GM19397 (cell line): Measurements from ENCODE around the gene YEATS4.

ENCODE experiments used
- ATAC-seq: cut with Tn5 transposase; IDR thresholded peaks from one replicate; pipeline ENCODE4 v1.9.1; 2021; ENCODE audit warnings: mild to moderate bottlenecking, moderate library complexity; ENCODE audit not compliant: unreplicated experiment

Gene YEATS4

DNA sequence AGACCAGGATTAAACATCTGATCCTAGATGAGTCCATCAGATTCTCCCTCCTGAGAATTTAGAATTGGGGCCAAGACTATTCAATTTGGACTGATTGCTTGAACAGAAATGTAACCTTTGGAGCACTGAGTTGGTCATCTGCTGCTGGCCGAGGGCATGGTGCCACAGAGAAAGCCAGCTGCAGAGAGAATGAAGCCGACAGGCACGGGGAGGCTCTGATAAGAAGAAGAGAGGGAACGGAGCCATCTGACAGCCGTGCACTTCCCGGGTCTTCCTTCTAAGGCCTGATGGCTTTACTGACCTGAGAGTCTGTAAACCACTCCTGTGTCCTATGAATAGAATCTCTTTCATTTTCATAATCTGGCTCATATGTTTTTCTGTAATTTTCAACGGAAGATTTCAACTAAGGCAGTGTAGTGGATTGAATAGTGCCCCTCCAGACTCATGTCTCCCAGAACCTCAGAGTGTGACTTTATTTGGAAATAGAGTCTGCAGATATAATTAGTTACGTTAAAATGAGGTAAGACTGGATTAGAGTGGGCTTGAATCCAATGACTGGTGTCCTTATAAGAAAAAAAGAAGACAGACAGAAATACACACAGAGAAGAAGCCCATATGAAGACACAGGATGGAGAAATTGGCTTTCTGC is 71.5 kb downstream of the YEATS4 start:
- ATAC-seq: no peak

DNA sequence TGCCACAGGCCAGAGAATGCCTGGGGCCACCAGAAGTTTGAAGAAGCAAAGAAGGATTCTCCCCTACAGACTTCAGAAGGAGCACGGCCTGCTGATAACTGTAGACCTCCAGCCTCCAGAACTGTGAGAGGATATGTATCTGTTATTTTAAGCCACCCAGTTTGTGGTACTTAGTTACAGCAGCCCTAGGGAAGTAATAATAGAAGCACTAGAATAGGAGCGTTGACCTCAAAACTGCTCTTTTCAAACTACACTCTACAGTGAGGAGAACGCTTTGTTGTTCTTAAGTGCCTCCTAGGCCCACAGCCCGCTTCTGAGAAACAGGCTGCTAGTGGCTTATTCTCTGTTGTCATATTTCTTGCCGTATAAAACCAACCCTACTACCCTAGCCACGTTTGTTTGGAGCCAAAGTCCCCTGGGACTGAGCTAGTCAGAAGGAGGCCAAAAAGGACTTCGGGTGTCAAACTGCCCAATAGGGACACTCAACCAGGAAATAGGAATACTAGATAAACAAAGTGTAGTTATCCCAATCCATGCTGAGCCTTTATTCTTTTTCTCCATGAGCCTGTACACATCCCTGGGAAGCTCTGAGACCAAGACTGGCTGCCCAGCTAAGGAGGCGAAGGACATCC is 72.2 kb downstream of the YEATS4 start:
- no peak for ATAC-seq

DNA sequence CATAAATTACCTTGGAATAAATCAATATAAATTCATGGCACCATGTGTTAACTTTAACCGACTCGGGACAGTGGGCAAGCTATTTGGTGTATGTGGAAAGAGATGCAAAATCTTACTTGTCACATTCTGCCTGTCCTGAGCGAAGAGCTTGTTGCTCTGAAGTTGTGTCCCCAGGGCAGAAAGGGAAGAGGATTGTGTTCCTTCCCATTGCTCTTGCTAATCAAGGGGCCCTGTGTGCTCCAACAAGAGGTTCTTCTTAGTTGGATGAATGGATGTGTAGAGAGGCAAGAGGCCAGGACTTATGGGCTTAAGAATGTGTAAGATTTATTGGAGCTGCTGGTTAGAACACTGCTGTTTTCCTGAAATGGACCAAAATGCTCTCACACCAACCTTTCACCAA is 74.1 kb downstream of the YEATS4 start:
- ATAC-seq: no peak

DNA sequence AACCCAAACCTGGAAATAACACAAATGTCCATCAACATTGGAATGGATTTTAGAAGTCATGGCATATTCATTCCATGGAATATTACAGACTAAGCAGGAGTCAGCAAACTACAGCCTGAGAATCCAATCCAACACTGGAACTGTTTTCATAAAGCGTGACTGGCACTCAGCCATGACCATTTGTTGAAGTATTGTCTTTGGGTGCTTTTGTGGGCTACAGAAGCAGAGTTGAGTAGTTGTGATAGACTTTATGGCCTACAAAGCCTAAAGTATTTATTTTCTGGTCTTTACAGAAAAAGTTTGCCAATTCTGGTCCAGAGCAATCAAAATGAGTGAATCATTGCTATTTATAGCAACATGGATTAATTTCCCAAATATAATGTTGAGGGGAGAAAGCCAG is 76.1 kb downstream of the YEATS4 start:
- ATAC-seq: no peak

DNA sequence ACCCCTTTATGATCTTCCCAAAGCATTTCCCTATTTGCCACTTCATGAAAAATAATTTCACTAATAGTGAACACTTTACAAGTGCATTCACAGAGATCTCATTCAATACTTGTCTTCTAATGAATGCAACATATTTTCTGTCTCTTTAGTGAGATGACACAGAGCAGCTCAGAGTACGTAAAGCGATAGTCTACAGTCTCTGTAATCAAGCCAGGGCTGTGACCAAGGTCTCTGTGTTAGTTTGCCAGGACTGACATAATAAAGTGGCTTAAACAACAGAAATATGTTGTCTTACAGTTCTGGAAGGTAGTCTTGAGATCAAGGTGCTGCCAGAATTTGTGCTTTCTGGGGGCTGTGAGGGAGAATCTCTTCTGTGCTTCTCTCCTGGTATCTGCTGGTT is 77.5 kb downstream of the YEATS4 start:
- ATAC-seq: no peak

- no peak for ATAC-seq
Measured at GRCh38 chr12:69438539-69438938, 79.0 kb downstream of the YEATS4 start.

GRCh38 chr12:69440016-69440415 is 80.5 kb downstream of the YEATS4 start:
- no peak for ATAC-seq
